ENCODE results near the gene ITPR3. TPM values are rescaled to one million over a fixed set of nuclear protein-coding genes. Genes with fewer than 3 reads are reported as not detected.

ITPR3 gene
- total and polyA plus RNA-seq, 4 donors, result 36.7 to 89.5 (median 44.4) TPM

DNA sequence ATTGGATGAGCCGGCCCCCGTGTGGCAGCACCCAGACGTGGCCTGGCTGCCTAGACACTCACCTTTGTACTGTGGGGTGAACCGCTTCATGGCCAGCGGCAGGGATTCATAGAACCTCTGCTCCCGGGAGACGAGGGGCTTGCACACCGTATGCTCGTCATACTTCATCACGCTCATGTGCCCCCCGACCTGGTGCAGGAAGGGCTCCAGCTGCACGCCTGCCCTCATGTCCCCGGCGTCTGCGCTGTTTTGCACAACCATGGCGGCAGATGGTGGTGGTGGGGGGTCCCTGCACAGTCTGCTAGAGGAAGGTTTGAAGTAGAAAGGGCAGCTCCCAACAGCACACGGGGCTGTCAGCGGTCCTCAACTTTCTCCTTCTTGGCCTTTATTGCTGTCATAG lies 114.1 kb downstream of the ITPR3 start:
- no peak overlapping the region for H3K27ac ChIP-seq (ENCODE audit: low read depth in 1 of 2, low read length in 1 of 2)
- DNase-seq (no peak), ATAC-seq (ENCODE audit: insufficient read depth, low FRiP score) (no peak)
- peaks cover 0 to 10% (median 6%) of the 10 kb centered on the region in 5 donors for H3K4me1 ChIP-seq (ENCODE audit: control insufficient read depth in 5 of 5, insufficient read depth in 5 of 5, low read length in 5 of 5)
- no peaks in the 10 kb centered on the region for H3K27me3 ChIP-seq (ENCODE audit: control insufficient read depth in 3 of 3, insufficient read depth in 3 of 3, low read length in 2 of 3)
- no peaks in the 10 kb centered on the region for H3K9me3 ChIP-seq (ENCODE audit: control insufficient read depth in 4 of 4, insufficient read depth in 3 of 4, low read length in 3 of 4)
- H3K9ac ChIP-seq (ENCODE audit: insufficient read depth in 1 of 2, low read length in 2 of 2), result no peak overlapping the region
- 83 to 86% methylated on average over 18 of the region's 18 CpGs for WGBS, 2 donors
- TF ChIP-seq, protein P1, sequence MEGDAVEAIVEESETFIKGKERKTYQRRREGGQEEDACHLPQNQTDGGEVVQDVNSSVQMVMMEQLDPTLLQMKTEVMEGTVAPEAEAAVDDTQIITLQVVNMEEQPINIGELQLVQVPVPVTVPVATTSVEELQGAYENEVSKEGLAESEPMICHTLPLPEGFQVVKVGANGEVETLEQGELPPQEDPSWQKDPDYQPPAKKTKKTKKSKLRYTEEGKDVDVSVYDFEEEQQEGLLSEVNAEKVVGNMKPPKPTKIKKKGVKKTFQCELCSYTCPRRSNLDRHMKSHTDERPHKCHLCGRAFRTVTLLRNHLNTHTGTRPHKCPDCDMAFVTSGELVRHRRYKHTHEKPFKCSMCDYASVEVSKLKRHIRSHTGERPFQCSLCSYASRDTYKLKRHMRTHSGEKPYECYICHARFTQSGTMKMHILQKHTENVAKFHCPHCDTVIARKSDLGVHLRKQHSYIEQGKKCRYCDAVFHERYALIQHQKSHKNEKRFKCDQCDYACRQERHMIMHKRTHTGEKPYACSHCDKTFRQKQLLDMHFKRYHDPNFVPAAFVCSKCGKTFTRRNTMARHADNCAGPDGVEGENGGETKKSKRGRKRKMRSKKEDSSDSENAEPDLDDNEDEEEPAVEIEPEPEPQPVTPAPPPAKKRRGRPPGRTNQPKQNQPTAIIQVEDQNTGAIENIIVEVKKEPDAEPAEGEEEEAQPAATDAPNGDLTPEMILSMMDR (IDR thresholded peaks at IDR 0.05; ENCODE audit: control extremely low read depth, extremely low read depth), result no peak
- no peak overlapping the region for H3K4me3 ChIP-seq
- peaks cover 0 to 4% (median 0%) of the 10 kb centered on the region in 4 donors for H3K36me3 ChIP-seq (ENCODE audit: control insufficient read depth in 4 of 4, insufficient read depth in 4 of 4, low read length in 4 of 4)

DNA sequence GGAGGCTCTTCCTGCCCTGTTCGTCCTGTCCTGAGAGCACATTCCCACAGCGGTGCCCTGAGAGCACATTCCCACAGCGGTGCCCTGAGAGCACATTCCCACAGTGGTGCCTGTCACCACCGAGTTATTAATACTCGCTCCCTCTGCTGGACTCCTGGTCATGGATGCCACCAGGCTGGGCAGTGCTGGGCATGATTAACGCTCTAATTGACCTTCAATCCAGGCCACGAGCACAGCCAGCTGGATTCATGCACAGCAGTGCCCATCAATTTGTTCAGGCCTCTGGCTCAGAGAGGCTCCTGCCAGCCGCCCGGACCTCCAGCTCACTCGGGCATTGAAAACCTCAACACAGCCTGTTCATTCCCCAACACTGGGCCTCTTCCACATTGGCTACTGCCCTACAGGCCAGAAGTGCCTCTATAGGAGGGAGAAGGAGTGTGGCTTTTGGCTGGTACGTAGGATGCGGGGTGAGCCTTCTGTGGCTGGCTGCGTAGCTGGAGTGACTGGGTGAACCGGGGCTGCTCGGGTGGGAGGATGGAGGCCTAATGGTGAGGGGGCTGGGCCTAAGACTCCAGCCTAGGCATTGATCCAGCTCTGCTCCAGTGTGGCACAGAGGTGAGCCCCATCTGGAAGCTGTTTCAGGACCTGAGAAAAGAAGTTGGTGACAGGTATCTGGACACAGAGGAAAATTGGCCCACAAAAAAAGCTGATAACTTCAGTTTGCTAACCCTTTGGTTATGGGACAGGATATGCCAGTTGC lies 116.3 kb downstream of the ITPR3 start:
- DNase-seq (no peak), ATAC-seq (ENCODE audit: insufficient read depth, low FRiP score) (no peak)
- TF ChIP-seq, protein P1 (IDR thresholded peaks at IDR 0.05; ENCODE audit: control extremely low read depth, extremely low read depth), result no peak
- 92 to 93% methylated on average over 15 of the region's 15 CpGs for WGBS, 2 donors
- Histone ChIP-seq H3K4me1 (ENCODE audit: control insufficient read depth in 5 of 5, insufficient read depth in 5 of 5, low read length in 5 of 5) (peaks cover 0 to 16% (median 10%) of the 10 kb centered on the region in 5 donors), H3K27me3 (ENCODE audit: control insufficient read depth in 3 of 3, insufficient read depth in 3 of 3, low read length in 2 of 3) (no peaks in the 10 kb centered on the region), H3K27ac (ENCODE audit: low read depth in 1 of 2, low read length in 1 of 2) (peak overlapping the region in 1 of 2 donors; percentile 85), H3K9ac (ENCODE audit: insufficient read depth in 1 of 2, low read length in 2 of 2) (no peak overlapping the region), H3K4me3 (no peak overlapping the region), H3K9me3 (ENCODE audit: control insufficient read depth in 4 of 4, insufficient read depth in 3 of 4, low read length in 3 of 4) (no peaks in the 10 kb centered on the region), H3K36me3 (ENCODE audit: control insufficient read depth in 4 of 4, insufficient read depth in 4 of 4, low read length in 4 of 4) (peaks cover 0 to 4% (median 0%) of the 10 kb centered on the region in 4 donors)

DNA sequence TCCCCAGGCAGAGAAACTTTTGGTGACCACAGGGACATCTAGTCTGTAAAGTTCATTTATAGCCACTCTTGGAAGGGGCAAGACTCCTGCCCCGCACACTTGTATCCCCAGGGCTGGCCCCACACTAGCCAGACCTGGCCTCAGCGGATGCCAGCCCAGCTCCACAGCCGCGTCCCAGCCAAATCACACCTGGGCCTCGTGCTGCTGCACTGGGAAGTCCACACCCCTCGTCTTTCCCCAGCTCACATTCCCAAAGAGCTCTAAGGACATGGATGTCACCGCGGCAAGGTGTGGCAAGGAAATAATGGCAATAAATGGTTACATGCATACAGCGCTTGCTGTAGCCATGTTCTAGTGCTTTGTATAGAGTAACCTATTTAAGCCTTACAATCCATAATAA lies 117.0 kb downstream of the ITPR3 start:
- H3K4me1 ChIP-seq (ENCODE audit: control insufficient read depth in 5 of 5, insufficient read depth in 5 of 5, low read length in 5 of 5), result peaks cover 0 to 22% (median 10%) of the 10 kb centered on the region in 5 donors
- TF ChIP-seq, protein P1 (IDR thresholded peaks at IDR 0.05; ENCODE audit: control extremely low read depth, extremely low read depth), result no peak
- ATAC-seq (ENCODE audit: insufficient read depth, low FRiP score) (no peak), DNase-seq (no peak)
- H3K9ac ChIP-seq (ENCODE audit: insufficient read depth in 1 of 2, low read length in 2 of 2), result no peak overlapping the region
- peak overlapping the region in 1 of 2 donors; percentile 55 for H3K27ac ChIP-seq (ENCODE audit: low read depth in 1 of 2, low read length in 1 of 2)
- no peaks in the 10 kb centered on the region for H3K9me3 ChIP-seq (ENCODE audit: control insufficient read depth in 4 of 4, insufficient read depth in 3 of 4, low read length in 3 of 4)
- H3K27me3 ChIP-seq (ENCODE audit: control insufficient read depth in 3 of 3, insufficient read depth in 3 of 3, low read length in 2 of 3), result no peaks in the 10 kb centered on the region
- H3K36me3 ChIP-seq (ENCODE audit: control insufficient read depth in 4 of 4, insufficient read depth in 4 of 4, low read length in 4 of 4), result peaks cover 0 to 4% (median 0%) of the 10 kb centered on the region in 4 donors
- 86 to 89% methylated on average over 9 of the region's 9 CpGs for WGBS, 2 donors
- H3K4me3 ChIP-seq, result no peak overlapping the region
